CD4-positive, alpha-beta T cell treated with Interleukin-2 at 100 ng/mL for 4 hours (primary cell): ENCODE results near the gene DDX54.
"Not testable (repeated sequence)": the region's sequence is repeated elsewhere in the genome, so short reads cannot be mapped to it uniquely, and the experiment has no call there.

Experiments used
- DNase-seq: peaks from one replicate; pipeline ENCODE4 v3.0.0-alpha.2; 2020; ENCODE audit warnings: low spot score

Gene DDX54

GRCh38 chr12:113119980-113120669 lies 65.2 kb downstream of the DDX54 start:
- no peak for DNase-seq

- DNase-seq, result no peak
Measured at GRCh38 chr12:113118142-113118541, 67.1 kb downstream of the DDX54 start.

GRCh38 chr12:113117684-113118083 lies 67.6 kb downstream of the DDX54 start:
- not testable (repeated sequence) for DNase-seq

DNA sequence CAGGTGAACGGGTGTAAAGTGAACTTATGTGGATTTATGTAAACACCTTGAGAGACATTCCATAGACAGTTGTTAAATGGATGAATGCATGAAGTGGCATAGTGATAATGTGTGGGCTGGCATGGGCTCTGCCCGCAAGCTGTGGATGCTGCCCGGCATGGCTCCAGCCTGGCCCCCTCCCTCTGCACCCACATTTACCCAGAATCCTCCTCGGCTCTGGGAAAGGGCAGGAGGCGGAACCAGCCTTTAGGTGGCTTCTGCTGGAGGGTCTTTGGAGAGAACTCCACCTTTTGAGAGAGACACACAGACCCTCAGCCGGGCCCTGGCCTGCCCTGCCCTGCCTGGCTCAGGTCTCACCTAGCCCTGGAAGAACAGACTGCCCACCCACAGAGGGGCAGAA lies 68.4 kb downstream of the DDX54 start:
- DNase-seq, result no peak

DNA sequence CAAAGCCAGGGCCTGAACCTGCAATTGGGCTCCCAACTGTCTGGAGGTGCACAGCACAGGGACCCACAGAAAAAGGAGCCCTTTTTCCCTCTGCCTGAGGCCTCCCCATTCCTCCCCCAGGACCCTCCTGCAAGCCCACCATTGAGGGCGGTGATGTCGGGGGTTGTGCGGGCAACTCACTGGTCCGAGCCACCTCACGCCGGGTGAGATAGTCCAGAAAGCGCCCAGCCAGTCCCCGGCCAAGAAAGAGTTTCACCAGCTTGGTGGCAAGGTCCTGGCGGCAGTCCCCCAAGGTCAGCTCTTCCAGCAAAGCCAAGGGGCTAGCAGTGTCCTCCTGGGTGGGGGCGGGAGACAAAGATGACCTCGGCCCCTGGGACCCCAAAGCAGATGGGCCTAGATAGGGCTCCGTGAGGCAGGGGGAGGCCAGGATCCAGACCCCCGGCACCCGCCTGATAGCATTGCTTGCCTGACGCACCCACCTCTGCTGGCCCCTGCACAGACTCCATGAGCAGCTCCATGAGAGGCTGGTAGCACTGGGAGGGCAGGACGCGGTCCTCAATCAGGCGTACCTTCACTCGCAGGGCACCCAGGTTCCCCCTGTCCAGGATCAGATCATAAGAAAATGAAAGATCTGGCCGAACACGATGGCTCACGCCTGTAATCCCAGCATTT lies 69.7 kb downstream of the DDX54 start:
- DNase-seq, result no peak

DNA sequence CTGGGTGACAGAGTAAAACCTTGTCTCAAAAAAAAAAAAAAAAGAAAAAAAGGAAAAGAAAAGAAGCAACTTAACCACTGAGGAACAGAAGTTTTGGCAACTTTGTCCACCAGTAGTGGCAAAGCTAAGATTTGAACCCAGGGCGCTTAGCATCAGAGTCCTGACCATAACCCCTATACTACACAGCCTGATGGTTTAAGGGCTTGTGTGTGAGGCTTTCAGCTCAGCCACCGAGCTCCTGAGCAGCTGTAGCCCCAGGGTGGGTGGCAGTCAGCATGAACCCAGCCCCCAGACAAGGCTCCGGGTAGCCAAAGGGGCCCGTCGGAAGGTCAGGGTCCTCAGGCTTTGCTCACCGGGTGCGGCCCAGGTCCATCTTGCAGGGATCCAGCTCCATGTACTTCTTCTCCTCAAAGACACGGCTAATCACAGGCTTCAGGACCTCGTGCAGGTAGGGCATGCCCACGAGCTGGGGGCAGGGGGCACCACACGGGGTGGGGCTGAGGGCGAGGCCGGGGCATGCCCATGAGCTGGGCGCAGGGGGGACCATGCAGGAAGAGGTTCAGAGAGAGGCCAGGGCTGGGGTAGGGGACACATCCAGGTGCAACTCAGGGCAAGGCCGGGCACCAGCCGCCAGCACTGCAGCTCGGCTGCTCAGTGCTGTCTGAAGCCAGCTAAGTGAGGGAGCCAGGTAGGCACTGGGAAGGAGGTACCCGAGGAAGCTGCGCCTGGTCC lies 70.7 kb downstream of the DDX54 start:
- DNase-seq, result no peak

- no peak for DNase-seq
Measured at GRCh38 chr12:113113397-113113796, 71.9 kb downstream of the DDX54 start.

DNA sequence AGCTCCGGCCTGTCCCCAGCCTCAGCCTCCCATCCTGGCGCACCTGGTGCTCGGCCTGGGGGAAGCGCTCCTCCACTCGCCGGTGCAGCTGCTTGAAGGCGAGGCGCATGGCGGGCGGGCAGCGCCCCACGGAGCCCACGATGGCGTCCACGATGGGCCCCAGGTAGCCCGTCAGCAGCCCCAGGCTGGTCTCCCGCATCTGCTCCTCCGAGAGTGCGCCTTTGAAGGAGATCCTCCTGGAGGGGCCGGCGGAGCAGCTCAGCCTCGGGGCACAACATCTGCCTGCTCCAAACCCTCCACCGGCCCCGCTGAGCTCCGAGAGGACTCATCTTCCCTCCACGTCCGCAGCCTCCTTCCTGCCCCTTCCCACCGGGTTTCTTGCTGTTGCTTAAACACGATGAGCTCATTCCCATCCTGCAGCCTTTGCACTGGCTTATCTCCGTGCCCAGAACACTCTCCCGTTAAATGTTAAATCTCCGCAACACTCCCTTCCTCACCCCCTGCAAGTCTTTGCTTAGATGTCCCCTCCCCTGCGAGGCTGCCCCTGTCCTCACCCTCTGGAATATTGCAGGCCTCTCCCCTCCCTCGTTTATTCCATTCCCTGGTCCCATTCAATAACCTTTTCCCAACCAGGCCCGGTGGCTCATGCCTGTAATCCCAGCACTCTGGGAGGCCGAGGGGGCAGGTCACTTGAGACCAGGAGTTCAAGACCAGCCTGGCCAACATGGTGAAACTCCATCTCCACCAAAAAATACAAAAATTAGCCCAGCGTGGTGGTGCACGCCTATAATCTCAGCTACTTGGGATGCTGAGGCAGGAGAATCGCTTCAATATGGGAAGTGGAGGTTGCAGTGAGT lies 73.0 kb downstream of the DDX54 start:
- no peak for DNase-seq

- no peak for DNase-seq
Measured at GRCh38 chr12:113111247-113111646, 74.0 kb downstream of the DDX54 start.

GRCh38 chr12:113109872-113110599 lies 75.2 kb downstream of the DDX54 start:
- no peak for DNase-seq

GRCh38 chr12:113109360-113109759 lies 75.9 kb downstream of the DDX54 start:
- DNase-seq, result no peak

DNA sequence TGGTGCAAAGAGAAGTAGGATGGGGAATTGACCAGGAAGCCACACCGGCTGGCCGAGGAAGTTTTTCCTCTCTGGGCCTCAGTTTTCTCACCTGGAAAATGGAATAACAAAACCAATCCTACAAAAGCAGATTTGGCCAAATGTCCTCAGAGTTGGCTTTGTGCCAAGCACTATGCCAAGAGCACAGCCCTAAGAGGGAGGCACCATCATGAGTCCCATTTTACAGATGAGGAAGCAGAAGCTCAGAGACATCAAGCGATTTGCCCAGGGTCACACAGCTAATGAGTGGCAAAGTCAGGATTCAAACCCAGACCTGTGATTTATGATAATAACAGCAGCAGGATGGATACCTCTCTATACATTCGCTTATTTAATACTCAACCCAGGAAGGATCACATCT lies 77.0 kb downstream of the DDX54 start:
- no peak for DNase-seq
